ENCODE results near the gene HOXC11.

DNA sequence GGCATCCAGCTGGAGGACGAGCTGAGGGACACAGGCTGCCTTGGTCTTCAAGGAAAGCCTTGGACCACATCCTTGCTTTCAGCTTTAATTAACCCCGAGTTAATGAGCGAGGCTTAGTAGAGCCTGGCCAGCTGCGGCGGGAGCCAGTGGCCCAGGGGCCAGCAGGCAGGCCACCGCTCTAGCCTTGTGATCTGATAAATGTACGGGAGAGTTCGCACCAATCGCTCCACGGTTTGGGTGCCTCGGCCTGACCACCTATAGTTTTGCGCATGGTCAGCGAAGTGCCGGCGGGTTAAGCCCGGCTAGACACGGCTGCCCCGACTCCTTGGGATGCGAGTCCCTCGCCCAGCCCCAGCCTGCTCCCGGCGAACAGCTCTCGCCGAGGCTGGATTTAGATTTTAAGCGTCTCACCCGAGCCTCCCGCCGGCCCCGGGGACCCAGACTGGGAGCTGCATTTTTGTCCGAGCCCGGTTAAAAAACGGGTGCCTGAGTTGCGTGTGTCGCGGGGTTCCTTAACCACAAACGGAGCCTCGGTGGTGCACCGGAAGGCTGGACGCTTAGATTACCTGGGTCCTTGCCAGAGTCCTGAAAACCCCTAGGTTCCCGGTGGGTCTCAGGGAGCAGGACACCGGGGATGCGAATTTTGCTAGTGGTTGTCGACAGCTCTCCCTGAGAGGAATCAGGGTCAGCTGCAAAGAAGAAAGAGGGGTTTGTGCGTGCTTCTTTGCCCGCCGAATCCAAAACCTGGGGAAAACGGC is 21.2 kb upstream of the HOXC11 start:
- TF ChIP-seq, protein P1, sequence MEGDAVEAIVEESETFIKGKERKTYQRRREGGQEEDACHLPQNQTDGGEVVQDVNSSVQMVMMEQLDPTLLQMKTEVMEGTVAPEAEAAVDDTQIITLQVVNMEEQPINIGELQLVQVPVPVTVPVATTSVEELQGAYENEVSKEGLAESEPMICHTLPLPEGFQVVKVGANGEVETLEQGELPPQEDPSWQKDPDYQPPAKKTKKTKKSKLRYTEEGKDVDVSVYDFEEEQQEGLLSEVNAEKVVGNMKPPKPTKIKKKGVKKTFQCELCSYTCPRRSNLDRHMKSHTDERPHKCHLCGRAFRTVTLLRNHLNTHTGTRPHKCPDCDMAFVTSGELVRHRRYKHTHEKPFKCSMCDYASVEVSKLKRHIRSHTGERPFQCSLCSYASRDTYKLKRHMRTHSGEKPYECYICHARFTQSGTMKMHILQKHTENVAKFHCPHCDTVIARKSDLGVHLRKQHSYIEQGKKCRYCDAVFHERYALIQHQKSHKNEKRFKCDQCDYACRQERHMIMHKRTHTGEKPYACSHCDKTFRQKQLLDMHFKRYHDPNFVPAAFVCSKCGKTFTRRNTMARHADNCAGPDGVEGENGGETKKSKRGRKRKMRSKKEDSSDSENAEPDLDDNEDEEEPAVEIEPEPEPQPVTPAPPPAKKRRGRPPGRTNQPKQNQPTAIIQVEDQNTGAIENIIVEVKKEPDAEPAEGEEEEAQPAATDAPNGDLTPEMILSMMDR (conservative IDR thresholded peaks at IDR 0.05; ENCODE audit: low read depth in 2 of 2) = no peak
- no peak for TF ChIP-seq CREB1 (CRISPR knock-in tag; IDR thresholded peaks at IDR 0.05; ENCODE audit: low read depth)
- no peak for TF ChIP-seq POLR2AphosphoS5 (IDR thresholded peaks at IDR 0.05; ENCODE audit: low read depth)

Data from GM23338 (cell line).